Nephron (organoid): Measurements from ENCODE around the gene GNAS-AS1.

Source experiments
- H3K27ac Mint-ChIP-seq, 3 experiments: 2 replicates each; pipeline ENCODE4 v1.8.0; 2020; ENCODE audit warnings: mixed read lengths in 3 of 3, mild to moderate bottlenecking in 2 of 3, moderate library complexity in 1 of 3
- H3K27me3 Mint-ChIP-seq: 2 replicates; pipeline ENCODE4 v1.8.0; 2021; ENCODE audit warnings: low read depth, mild to moderate bottlenecking, moderate library complexity, mixed read lengths
- H3K36me3 Mint-ChIP-seq: 2 replicates; pipeline ENCODE4 v1.8.0; 2020; ENCODE audit warnings: low read depth, mixed read lengths
- H3K4me1 Mint-ChIP-seq: 2 replicates; pipeline ENCODE4 v1.8.0; 2020; ENCODE audit warnings: mixed read lengths
- H3K4me3 Mint-ChIP-seq, 3 experiments: 2 replicates each; pipeline ENCODE4 v1.8.0; 2020; ENCODE audit warnings: mild to moderate bottlenecking in 3 of 3, mixed read lengths in 3 of 3, moderate library complexity in 2 of 3
- H3K9me3 Mint-ChIP-seq: 2 replicates; pipeline ENCODE4 v1.8.0; 2020; ENCODE audit warnings: mixed read lengths
- CTCF ChIP-seq, 3 experiments: fragments of 200-600 bp; sonication (generic); IDR thresholded peaks; one replicate each; pipeline ENCODE4 v1.5.0; 2021; ENCODE audit warnings: antibody characterized with exemption in 3 of 3; ENCODE audit not compliant: unreplicated experiment in 3 of 3

GNAS-AS1 gene

DNA sequence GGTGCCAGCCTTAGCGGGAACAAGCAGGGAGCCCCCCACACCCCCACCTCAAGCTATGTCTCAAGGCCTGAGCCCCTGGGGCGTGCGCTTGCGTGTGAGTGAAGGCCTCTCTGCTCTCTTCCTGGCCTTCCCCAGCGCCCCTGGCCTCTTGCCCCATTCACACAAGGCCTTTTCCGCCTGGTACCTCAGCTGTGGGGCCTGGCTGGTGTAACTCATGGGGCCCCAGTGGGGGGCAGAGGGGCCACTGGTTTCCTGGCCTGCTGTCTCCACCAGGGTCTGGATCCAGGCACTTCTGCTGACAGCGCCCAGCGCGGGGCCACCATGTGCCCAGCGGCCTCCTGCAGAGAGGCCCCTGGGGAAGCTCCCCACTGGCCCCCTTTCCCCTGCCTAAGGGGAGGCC, 34.7 kb downstream of the GNAS-AS1 start:
- TF ChIP-seq CTCF (IDR thresholded peaks at IDR 0.05; ENCODE audit: unreplicated experiment in 3 of 3) = no peak
- Mint-ChIP-seq H3K27ac (no peak overlapping the region), H3K27me3 (peaks cover 10% of the 10 kb centered on the region), H3K36me3 (peaks cover 25% of the 10 kb centered on the region), H3K4me3 (no peak overlapping the region), H3K4me1 (peaks cover 27% of the 10 kb centered on the region), H3K9me3 (peaks cover 4% of the 10 kb centered on the region)

GRCh38 chr20:58815448-58815847, 35.3 kb downstream of the GNAS-AS1 start:
- peaks cover 10% of the 10 kb centered on the region for H3K27me3 Mint-ChIP-seq
- H3K4me3 Mint-ChIP-seq = no peak overlapping the region
- peaks cover under 1% of the 10 kb centered on the region for H3K9me3 Mint-ChIP-seq
- peaks cover 19% of the 10 kb centered on the region for H3K36me3 Mint-ChIP-seq
- peaks cover 21% of the 10 kb centered on the region for H3K4me1 Mint-ChIP-seq
- no peak overlapping the region for H3K27ac Mint-ChIP-seq
- no peak for TF ChIP-seq CTCF (IDR thresholded peaks at IDR 0.05; ENCODE audit: unreplicated experiment in 3 of 3)

GRCh38 chr20:58813369-58813768, 37.3 kb downstream of the GNAS-AS1 start:
- peaks cover 9% of the 10 kb centered on the region for H3K36me3 Mint-ChIP-seq
- no peak for TF ChIP-seq CTCF (IDR thresholded peaks at IDR 0.05; ENCODE audit: unreplicated experiment in 3 of 3)
- H3K27ac Mint-ChIP-seq = no peak overlapping the region

GRCh38 chr20:58811334-58811733, 39.4 kb downstream of the GNAS-AS1 start:
- H3K27me3 Mint-ChIP-seq = peaks cover 19% of the 10 kb centered on the region
- no peak overlapping the region for H3K27ac Mint-ChIP-seq
- no peaks in the 10 kb centered on the region for H3K36me3 Mint-ChIP-seq
- H3K9me3 Mint-ChIP-seq = no peaks in the 10 kb centered on the region
- no peak overlapping the region for H3K4me3 Mint-ChIP-seq
- no peaks in the 10 kb centered on the region for H3K4me1 Mint-ChIP-seq
- no peak for TF ChIP-seq CTCF (IDR thresholded peaks at IDR 0.05; ENCODE audit: unreplicated experiment in 3 of 3)

More at GRCh38 chr20:58813369-58813768, 37.3 kb downstream of the GNAS-AS1 start:
- Mint-ChIP-seq H3K4me1 (peaks cover 9% of the 10 kb centered on the region), H3K9me3 (no peaks in the 10 kb centered on the region), H3K27me3 (peaks cover 12% of the 10 kb centered on the region), H3K4me3 (no peak overlapping the region)

DNA sequence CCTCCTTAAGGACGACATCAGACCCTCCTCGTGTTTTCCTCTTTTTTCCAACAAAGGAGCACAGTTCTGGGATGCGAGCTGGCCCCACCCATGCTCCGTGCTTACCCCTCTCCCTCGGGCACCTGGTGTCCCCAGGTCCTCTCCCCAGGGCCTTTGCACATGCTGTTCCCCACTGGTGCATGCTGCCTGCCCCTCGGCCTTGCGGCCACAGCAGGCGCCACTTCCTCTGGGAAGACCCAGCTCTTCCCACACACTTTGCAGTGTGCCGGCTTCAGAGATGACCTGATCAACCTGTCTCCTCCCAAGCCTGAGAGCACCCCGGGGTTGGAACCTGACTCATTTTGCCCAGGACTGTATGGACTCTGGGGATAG, 39.8 kb downstream of the GNAS-AS1 start:
- H3K4me1 Mint-ChIP-seq = no peaks in the 10 kb centered on the region
- no peak for TF ChIP-seq CTCF (IDR thresholded peaks at IDR 0.05; ENCODE audit: unreplicated experiment in 3 of 3)
- no peak overlapping the region for H3K4me3 Mint-ChIP-seq
- no peaks in the 10 kb centered on the region for H3K36me3 Mint-ChIP-seq
- H3K9me3 Mint-ChIP-seq = no peaks in the 10 kb centered on the region
- no peak overlapping the region for H3K27ac Mint-ChIP-seq
- H3K27me3 Mint-ChIP-seq = peaks cover 23% of the 10 kb centered on the region

DNA sequence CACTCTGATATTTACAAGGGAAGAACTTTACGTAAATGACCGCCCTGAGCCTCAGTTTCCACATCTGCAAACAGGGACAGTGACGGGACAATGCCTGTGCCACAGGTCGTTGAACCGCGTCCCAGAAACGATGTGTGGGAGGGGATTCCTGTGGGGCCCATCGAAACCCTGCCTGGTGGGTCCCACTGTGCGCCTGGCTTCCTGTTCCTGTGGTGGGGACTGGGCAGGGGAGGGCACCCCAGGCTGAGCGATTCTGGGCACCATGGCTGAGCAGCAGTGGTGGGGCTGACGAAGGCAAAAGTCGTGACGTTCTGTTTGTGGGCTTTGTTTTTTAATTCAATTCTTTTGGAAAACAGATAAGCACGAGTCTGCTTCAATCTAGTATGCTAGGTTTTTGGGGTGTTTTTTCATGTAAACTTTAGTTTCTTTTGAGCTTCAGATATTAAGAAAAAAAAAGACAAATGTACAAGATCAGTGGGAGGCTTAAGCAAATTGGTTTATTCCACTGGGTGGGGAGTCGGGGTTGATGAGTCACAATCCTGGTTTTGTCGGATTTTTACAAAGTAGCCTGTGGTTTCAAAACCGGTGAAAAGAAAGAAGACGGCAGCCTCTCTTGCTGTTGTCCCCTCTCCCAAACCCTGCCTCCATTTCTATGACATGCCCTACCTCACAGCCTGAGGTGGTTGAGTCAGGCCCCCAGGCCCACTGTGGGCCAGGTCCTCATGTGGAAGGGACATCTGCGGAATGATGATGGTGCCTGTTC, 40.4 kb downstream of the GNAS-AS1 start:
- TF ChIP-seq CTCF (IDR thresholded peaks at IDR 0.05; ENCODE audit: unreplicated experiment in 3 of 3) = no peak
- H3K27me3 Mint-ChIP-seq = peaks cover 25% of the 10 kb centered on the region
- H3K27ac Mint-ChIP-seq = no peak overlapping the region
- H3K9me3 Mint-ChIP-seq = no peaks in the 10 kb centered on the region
- no peak overlapping the region for H3K4me3 Mint-ChIP-seq
- no peaks in the 10 kb centered on the region for H3K4me1 Mint-ChIP-seq
- no peaks in the 10 kb centered on the region for H3K36me3 Mint-ChIP-seq
